ENCODE results near the gene HTR3D.
"Not testable (repeated sequence)": the region's sequence is repeated elsewhere in the genome, so short reads cannot be mapped to it uniquely, and the experiment has no call there.

HTR3D gene

DNA sequence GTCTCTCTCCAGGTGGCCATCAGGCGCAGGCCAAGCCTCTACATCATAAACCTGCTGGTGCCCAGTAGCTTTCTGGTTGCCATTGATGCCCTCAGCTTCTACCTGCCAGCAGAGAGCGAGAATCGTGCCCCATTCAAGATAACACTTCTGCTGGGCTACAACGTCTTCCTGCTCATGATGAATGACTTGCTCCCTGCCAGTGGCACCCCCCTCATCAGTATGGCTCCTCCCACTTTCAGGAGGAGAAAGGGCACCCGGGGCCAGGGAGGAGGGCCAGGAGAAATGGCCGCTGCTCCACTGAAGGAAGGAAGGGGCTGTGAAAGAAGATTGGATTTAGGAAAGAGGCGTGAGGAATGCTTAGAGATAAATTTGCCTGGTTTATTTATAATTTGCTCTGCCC lies 27.9 kb downstream of the HTR3D start:
- no peak for TF ChIP-seq JUND (IDR thresholded peaks at IDR 0.05; ENCODE audit: low read depth)
- DNase-seq (ENCODE audit: low read depth in 1 of 2, low spot score in 1 of 2), result no peak
- in situ Hi-C loops (cut with HindIII; ENCODE audit: low pct_unique_long_range_greater_than_20kb, low sequenced_read_pairs), result no loop called here

DNA sequence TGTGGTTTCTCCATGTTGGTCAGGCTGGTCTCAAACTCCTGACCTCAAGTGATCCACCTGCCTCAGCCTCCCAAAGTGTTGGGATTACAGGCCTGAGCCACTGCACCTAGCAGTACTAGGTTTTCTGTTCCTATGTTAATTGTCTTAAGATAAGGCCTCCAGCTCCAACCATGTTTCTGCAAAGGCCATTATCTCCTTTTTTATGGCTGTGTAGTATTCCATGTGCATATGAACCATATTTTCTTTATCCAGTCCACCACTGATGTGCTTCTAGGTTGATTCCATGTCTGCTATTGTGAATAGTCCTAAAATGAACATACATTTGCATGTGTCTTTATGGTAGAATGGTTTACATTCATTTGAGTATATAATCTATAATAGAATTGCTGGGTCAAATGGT lies 31.1 kb downstream of the HTR3D start:
- in situ Hi-C loops (cut with HindIII; ENCODE audit: low pct_unique_long_range_greater_than_20kb, low sequenced_read_pairs), result no loop called here
- no peak for TF ChIP-seq JUND (IDR thresholded peaks at IDR 0.05; ENCODE audit: low read depth)
- DNase-seq (ENCODE audit: low read depth in 1 of 2, low spot score in 1 of 2), result no peak

DNA sequence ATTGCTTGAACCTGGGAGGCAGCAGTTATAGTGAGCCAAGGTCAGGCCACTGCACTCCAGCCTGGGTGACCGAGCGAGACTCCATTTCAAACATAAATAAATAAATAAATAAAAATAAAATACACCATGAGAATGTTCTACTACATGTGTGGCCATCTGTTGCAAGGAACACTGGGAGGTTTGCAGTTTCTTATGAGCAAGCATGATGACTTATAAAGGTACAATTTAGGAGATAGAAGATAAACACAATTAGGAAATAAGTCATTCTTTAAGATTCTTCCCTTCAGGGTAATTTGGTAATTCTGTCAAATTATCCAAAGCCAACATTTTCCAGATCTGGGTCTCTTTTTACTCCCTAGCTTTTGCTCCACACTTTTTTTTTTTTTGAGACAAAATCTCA lies 34.7 kb downstream of the HTR3D start:
- no peak for TF ChIP-seq JUND (IDR thresholded peaks at IDR 0.05; ENCODE audit: low read depth)
- no peak for DNase-seq (ENCODE audit: low read depth in 1 of 2, low spot score in 1 of 2)
- in situ Hi-C loops (cut with HindIII; ENCODE audit: low pct_unique_long_range_greater_than_20kb, low sequenced_read_pairs), result no loop called here

DNA sequence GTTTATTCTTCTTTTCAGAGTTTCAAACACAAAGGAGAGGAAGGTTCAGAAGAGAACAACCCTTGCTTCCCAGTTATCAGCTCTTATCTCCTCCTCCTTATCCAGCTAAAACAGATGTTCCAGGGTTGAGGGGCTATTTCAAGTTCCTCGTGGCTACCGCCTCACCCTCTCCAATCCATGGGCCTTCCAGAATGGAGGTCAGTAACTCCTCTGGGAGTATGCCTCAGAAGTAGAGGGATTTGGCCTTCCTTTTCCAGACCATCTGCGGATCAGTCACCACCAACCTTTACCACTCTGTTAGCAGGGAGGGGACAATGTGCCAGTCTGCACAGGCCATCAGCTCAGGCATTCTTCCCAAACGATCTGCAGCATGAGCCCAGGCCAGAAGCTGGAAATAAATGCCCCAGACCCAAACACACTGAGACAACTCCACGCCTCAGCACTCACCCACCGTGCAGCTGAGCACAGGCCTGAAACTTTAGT lies 36.1 kb downstream of the HTR3D start:
- in situ Hi-C loops (cut with HindIII; ENCODE audit: low pct_unique_long_range_greater_than_20kb, low sequenced_read_pairs), result no loop called here
- no peak for DNase-seq (ENCODE audit: low read depth in 1 of 2, low spot score in 1 of 2)
- TF ChIP-seq JUND (IDR thresholded peaks at IDR 0.05; ENCODE audit: low read depth), result no peak

DNA sequence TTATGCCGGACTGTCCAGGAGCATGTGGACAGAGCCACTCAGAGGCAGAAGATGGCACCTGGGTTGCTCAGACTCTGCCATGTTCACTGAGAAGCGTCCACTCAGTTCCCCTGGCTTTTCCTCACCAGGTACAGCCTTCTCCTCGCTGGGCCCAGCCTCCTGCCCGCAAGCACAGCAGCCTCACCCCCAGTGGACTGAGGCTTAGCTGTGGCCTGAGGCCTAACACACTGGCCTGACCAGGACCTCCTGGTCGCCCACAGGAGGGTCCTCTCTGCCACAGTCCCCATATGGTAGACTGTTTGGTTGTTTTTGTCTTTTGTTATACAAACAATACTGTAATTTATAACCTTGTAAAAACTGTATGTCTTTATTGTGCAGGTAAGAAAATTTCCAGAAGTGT lies 36.8 kb downstream of the HTR3D start:
- in situ Hi-C loops (cut with HindIII; ENCODE audit: low pct_unique_long_range_greater_than_20kb, low sequenced_read_pairs), result no loop called here
- DNase-seq (ENCODE audit: low read depth in 1 of 2, low spot score in 1 of 2), result no peak

DNA sequence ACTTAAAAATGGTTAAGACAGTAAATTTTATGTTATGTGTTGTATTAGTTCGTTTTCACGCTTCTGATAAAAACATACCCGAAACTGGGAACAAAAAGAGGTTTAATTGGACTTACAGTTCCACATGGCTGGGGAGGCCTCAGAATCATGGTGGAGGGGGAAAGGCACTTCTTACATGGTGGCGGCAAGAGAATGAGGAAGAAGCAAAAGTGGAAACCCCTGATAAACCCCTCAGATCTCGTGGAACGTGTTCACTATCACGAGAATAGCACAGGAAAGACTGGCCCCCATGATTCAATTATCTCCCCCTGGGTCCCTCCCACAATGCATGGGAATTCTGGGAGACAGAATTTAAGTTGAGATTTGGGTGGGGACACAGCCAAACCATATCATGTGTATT lies 39.6 kb downstream of the HTR3D start:
- DNase-seq (ENCODE audit: low read depth in 1 of 2, low spot score in 1 of 2); in situ Hi-C loops (cut with HindIII; ENCODE audit: low pct_unique_long_range_greater_than_20kb, low sequenced_read_pairs): not testable (repeated sequence)

More for the DNA sequence above, 36.8 kb downstream of the HTR3D start:
- TF ChIP-seq JUND (IDR thresholded peaks at IDR 0.05; ENCODE audit: low read depth), result no peak

DNA sequence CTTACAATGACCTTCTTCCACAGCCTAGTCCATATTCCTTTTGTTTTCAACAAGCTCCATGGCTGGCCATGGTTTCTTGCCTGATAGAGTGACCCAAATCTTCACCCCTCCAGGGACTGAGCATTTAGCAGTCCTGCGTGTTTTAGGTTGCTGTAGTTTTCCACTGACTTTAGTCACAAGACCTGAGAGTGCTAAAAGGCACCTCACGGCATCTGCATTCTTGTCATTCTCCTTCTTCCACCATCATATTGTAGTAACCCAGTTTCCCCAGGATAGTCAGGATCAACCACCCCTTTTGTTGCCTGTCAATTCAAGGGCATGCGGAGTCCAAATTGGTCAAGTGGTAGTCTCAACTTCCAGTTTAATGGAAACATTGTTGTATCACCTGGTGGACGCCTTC lies 42.1 kb downstream of the HTR3D start:
- in situ Hi-C loops (cut with HindIII; ENCODE audit: low pct_unique_long_range_greater_than_20kb, low sequenced_read_pairs), result no loop called here
- no peak for TF ChIP-seq JUND (IDR thresholded peaks at IDR 0.05; ENCODE audit: low read depth)
- no peak for DNase-seq (ENCODE audit: low read depth in 1 of 2, low spot score in 1 of 2)

DNA sequence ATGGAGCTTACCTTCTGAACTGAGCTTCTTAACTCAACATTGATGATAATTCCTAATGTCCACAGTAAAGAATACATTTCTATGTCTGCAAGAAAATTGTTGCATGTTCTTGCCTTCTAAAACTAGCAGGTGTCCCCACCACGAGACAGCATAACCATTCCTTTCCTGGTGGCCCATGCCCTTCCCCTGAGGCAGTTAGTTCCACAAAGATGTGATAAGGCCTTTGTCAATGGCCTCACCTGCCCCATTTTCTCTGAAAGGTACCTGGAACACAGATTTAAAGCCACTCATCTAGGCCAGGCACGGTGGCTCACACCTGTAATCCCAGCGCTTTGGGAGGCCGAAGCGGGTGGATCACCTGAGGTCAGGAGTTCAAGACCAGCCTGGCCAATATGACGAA lies 44.4 kb downstream of the HTR3D start:
- in situ Hi-C loops (cut with HindIII; ENCODE audit: low pct_unique_long_range_greater_than_20kb, low sequenced_read_pairs), result no loop called here
- no peak for TF ChIP-seq JUND (IDR thresholded peaks at IDR 0.05; ENCODE audit: low read depth)
- DNase-seq (ENCODE audit: low read depth in 1 of 2, low spot score in 1 of 2), result no peak

DNA sequence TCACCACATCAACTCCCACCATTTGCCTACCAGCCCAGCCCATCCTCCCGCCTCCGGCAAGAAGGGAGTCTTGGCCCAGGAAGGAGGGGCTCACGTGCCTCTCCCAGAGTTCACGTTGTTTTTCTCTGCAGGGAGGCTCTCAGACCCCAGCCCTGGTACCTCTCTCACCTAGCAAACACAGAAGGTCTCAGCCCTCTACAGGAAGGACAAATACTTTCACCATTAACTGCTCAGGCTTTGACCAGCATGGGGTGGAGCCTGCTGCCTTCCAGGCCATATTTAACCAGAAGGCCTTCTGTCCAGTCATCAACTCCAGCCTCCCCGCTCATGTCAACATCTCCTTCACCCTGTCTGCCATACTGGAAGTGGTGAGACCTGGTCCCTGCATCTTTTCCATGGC lies 46.3 kb downstream of the HTR3D start:
- TF ChIP-seq JUND (IDR thresholded peaks at IDR 0.05; ENCODE audit: low read depth), result no peak
- in situ Hi-C loops (cut with HindIII; ENCODE audit: low pct_unique_long_range_greater_than_20kb, low sequenced_read_pairs), result no loop called here
- DNase-seq (ENCODE audit: low read depth in 1 of 2, low spot score in 1 of 2), result no peak

DNA sequence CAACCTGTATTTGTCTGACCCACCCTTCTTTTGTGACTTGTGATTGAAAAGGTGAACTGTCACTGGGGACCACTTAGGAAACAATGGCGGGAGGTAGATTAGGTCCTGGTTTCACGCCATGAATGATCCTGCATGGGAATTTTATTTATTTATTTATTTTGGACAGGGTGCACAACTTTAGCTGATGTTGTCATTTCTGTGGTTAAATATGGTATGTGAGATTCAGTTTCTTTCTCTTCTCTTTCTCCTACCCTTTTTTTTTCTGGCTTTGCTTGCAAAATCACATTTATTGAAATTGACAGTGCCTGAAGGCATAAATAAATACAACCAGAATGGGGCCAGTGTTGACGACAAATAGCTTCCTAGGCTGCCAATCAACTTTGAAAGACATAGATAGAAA lies 47.3 kb downstream of the HTR3D start:
- in situ Hi-C loops (cut with HindIII; ENCODE audit: low pct_unique_long_range_greater_than_20kb, low sequenced_read_pairs), result no loop called here
- TF ChIP-seq JUND (IDR thresholded peaks at IDR 0.05; ENCODE audit: low read depth), result no peak

DNA sequence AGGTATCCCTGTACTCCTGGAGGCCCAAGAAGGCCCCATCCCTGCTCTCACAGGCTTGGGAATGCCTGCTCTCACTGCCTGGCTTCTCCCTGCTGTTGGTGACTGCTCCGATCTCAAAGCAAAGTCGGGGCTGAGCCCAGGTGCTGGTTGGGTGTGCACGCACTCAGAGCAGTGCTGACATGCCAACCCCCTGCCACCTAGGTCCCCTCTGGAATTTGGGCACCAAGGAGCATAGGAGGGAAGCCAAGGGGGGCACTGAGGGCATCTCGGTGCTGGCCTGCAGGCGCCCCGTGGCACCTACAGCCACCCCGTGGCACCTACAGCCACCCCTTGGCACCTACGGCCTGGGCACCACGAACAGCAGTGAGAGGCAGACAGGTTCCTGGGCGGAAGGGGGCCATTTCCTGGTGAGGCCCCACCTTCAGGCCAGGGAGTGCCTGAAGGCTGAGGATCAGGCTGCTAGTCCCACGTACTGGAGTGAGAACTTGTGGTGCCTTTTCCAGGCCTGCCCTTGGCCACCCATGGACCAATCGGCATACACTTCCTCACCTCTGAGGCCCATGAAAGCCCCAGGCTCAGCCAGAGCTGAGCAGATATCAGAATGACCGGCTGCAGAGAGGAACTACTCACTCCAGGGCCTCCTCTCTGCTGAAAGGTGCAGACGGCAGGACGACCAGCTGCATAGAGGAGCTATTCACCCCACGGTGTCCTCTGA lies 49.7 kb downstream of the HTR3D start:
- no peak for TF ChIP-seq JUND (IDR thresholded peaks at IDR 0.05; ENCODE audit: low read depth)
- in situ Hi-C loops (cut with HindIII; ENCODE audit: low pct_unique_long_range_greater_than_20kb, low sequenced_read_pairs), result no loop called here
- no peak for DNase-seq (ENCODE audit: low read depth in 1 of 2, low spot score in 1 of 2)

More for the DNA sequence above, 47.3 kb downstream of the HTR3D start:
- no peak for DNase-seq (ENCODE audit: low read depth in 1 of 2, low spot score in 1 of 2)

DNA sequence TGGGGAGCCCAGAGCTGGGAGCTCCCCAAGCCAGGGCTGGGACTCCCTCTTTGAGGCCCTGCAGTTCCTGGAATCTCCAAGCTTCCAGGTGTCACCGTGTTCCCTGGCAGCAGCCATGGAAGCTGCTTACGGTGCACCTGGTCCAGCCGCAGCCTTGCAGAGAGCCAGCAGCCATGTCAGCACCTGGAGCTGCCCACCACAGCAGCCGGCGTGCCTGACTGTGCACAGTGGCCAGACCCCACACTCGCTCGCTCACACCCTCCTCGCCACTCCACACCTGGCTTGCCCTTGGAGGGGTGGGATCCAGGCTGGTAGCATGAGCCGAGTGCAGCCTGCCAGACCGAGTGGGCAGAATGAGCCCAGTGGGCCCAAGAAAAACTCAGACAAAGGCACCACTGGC lies 50.5 kb downstream of the HTR3D start:
- no peak for DNase-seq (ENCODE audit: low read depth in 1 of 2, low spot score in 1 of 2)
- no peak for TF ChIP-seq JUND (IDR thresholded peaks at IDR 0.05; ENCODE audit: low read depth)

DNA sequence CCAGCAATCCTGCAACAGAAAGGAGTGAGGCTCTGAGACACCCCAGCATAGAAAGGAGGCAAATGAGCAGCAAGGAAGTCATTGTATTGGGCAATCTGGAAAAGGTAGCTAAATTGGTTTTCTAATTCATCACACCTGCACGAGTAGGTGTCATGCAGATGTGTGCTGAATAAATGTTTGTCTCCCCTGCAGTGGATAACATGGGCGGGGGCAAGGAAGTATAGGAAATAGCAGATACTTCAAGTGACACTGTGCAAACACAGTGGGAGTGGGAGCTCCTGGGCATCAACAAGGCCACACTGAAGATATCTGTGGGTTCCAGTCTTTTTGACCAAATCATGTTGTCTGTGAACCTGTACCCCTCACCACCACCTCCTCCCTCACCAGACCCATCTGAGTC lies 50.9 kb downstream of the HTR3D start:
- in situ Hi-C loops (cut with HindIII; ENCODE audit: low pct_unique_long_range_greater_than_20kb, low sequenced_read_pairs), result no loop called here
- TF ChIP-seq JUND (IDR thresholded peaks at IDR 0.05; ENCODE audit: low read depth), result no peak
- DNase-seq (ENCODE audit: low read depth in 1 of 2, low spot score in 1 of 2), result no peak

More for the DNA sequence above, 50.5 kb downstream of the HTR3D start:
- in situ Hi-C loops (cut with HindIII; ENCODE audit: low pct_unique_long_range_greater_than_20kb, low sequenced_read_pairs), result no loop called here

DNA sequence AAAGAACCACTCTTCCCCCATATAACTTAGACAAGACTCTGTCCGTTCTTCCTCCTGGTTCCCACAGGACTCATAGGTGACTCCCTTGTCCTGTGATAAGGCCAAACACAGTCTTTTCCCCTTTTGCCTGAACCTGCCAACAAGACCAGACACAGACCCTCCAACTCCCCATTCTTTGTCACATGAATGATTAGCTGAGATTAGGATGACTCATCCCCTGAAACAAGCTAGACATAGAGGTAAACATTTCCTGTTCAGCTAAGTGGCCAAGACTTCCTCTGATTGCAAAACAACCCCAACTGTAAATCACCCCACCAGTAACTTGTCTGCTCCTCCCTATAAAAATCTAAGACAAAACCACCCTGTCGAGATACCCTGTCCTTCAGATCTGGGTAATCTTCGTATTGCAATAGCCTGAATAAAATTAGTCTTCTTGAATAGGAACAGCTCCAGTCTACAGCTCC lies 53.9 kb downstream of the HTR3D start:
- in situ Hi-C loops (cut with HindIII; ENCODE audit: low pct_unique_long_range_greater_than_20kb, low sequenced_read_pairs), result no loop called here
- DNase-seq (ENCODE audit: low read depth in 1 of 2, low spot score in 1 of 2), result no peak
- no peak for TF ChIP-seq JUND (IDR thresholded peaks at IDR 0.05; ENCODE audit: low read depth)
